MM.1S (cell line): ENCODE results near the gene OR52E8.

ENCODE experiments used
- DNase-seq: peaks from one replicate; pipeline ENCODE4 v3.0.0-alpha.2; 2015
- H2AFZ ChIP-seq: fragments of 300-600 bp; sonication (generic); 2 replicates; pipeline ENCODE4 v1.6.0; 2016; ENCODE audit warnings: antibody characterized with exemption, low read length
- H3F3A ChIP-seq: fragments of 300-600 bp; sonication (generic); 2 replicates; pipeline ENCODE4 v1.6.1; 2016; ENCODE audit warnings: mild to moderate bottlenecking, antibody characterized with exemption, low read length, moderate library complexity, mixed read lengths; ENCODE audit not compliant: insufficient read depth
- H3K27ac ChIP-seq: fragments of 300-600 bp; sonication (generic); 2 replicates; pipeline ENCODE4 v1.5.1; 2016; ENCODE audit warnings: mild to moderate bottlenecking, low read length
- H3K27me3 ChIP-seq: fragments of 300-600 bp; sonication (generic); replicated peaks from 2 replicates; pipeline ENCODE4 v1.6.0; 2016; ENCODE audit warnings: low read length; ENCODE audit not compliant: insufficient read depth
- H3K36me3 ChIP-seq: fragments of 300-600 bp; sonication (generic); replicated peaks from 2 replicates; pipeline ENCODE4 v1.6.1; 2016; ENCODE audit warnings: mild to moderate bottlenecking, low read length, mixed read lengths; ENCODE audit not compliant: insufficient read depth
- H3K4me1 ChIP-seq: fragments of 300-600 bp; sonication (generic); 2 replicates; pipeline ENCODE4 v1.6.1; 2016; ENCODE audit warnings: low read length, mixed read lengths
- H3K4me2 ChIP-seq: fragments of 300-600 bp; sonication (generic); 2 replicates; pipeline ENCODE4 v1.6.0; 2016; ENCODE audit warnings: low read depth, low read length
- H3K4me3 ChIP-seq: fragments of 300-600 bp; sonication (generic); 2 replicates; pipeline ENCODE4 v1.5.1; 2016; ENCODE audit warnings: low read length, mixed read lengths
- H3K79me2 ChIP-seq: fragments of 300-600 bp; sonication (generic); 2 replicates; pipeline ENCODE4 v1.6.1; 2016; ENCODE audit warnings: mixed run types, low read length, mixed read lengths
- H3K9ac ChIP-seq: fragments of 300-600 bp; sonication (generic); 2 replicates; pipeline ENCODE4 v1.6.1; 2016; ENCODE audit warnings: low read length, mixed read lengths
- H3K9me2 ChIP-seq: fragments of 300-600 bp; sonication (generic); replicated peaks from 2 replicates; pipeline ENCODE4 v1.6.1; 2016; ENCODE audit warnings: mild to moderate bottlenecking, low read length, mixed read lengths; ENCODE audit not compliant: insufficient read depth
- H3K9me3 ChIP-seq: fragments of 300-600 bp; sonication (generic); replicated peaks from 2 replicates; pipeline ENCODE4 v1.6.1; 2016; ENCODE audit warnings: mild to moderate bottlenecking, low read length, mixed read lengths; ENCODE audit not compliant: insufficient read depth
- H4K20me1 ChIP-seq: fragments of 300-600 bp; sonication (generic); 2 replicates; pipeline ENCODE4 v1.6.1; 2016; ENCODE audit warnings: mild to moderate bottlenecking, low read length, moderate library complexity, mixed read lengths; ENCODE audit not compliant: insufficient read depth
- CTCF ChIP-seq: fragments of 300-600 bp; sonication (generic); IDR thresholded peaks from 2 replicates; pipeline ENCODE4 v1.5.1; 2016; ENCODE audit warnings: antibody characterized with exemption, low read length, mixed read lengths
- EZH2 ChIP-seq: fragments of 300-600 bp; sonication (generic); optimal IDR thresholded peaks from 2 replicates; pipeline ENCODE3; 2017; ENCODE audit warnings: low read depth, mild to moderate bottlenecking, antibody characterized with exemption, low read length, mixed read lengths
- EZH2phosphoT487 ChIP-seq: fragments of 300-600 bp; sonication (generic); IDR thresholded peaks from 2 replicates; pipeline ENCODE4 v1.6.1; 2018; ENCODE audit warnings: antibody characterized with exemption, low read length

The OR52E8 gene

DNA sequence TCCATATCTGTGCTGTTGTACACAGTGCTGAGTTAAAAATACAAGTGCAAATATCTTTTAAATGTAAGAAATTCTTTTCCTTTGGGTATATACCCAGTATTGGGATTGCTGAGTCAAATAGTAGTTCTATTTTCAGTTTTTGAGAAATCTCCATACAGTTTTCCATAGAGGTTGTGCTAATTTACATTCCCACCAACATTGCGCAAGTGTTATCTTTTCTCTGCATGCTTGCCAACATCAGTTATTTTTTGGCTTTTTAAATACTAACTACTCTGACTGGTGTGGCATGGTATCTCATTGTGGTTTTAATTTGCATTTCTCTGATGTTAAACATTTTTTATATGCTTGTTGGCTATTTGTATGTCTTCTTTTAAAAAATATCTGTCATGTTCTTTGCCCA, 6.5 kb downstream of the OR52E8 start:
- H3K4me1 ChIP-seq, result no peaks in the 10 kb centered on the region
- no peak for DNase-seq
- H3K4me3 ChIP-seq, result no peak overlapping the region
- no peaks in the 10 kb centered on the region for H4K20me1 ChIP-seq
- no peaks in the 10 kb centered on the region for H3K9me2 ChIP-seq
- no peak for TF ChIP-seq CTCF
- TF ChIP-seq EZH2, result no peak
- no peak for TF ChIP-seq EZH2phosphoT487
- H3K9me3 ChIP-seq, result no peaks in the 10 kb centered on the region
- no peaks in the 10 kb centered on the region for H3F3A ChIP-seq
- no peak overlapping the region for H3K27ac ChIP-seq
- H3K4me2 ChIP-seq, result no peak overlapping the region
- H3K79me2 ChIP-seq, result no peaks in the 10 kb centered on the region
- H3K27me3 ChIP-seq, result no peaks in the 10 kb centered on the region
- H2AFZ ChIP-seq, result no peak overlapping the region
- H3K36me3 ChIP-seq, result no peaks in the 10 kb centered on the region
- H3K9ac ChIP-seq, result no peak overlapping the region

DNA sequence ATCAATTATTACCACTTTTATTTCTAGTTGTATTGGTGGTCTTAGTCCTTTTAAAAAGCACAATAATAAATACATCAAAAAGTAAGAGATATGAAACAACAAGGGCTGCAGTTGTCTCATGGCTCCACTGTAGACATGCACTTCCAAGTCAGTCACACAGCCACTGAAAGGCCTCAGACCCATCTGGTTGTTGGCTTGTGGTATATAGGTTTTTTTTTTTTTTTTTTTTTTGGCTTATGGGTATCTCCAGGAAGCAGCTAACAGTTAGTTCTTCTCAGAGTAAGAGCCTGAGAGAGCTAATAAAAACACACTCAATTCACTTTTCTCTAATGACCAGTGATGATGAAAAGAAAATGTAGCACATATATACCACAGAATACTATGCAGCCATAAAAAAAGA, 9.8 kb downstream of the OR52E8 start:
- no peak overlapping the region for H3K9ac ChIP-seq
- H3F3A ChIP-seq, result no peaks in the 10 kb centered on the region
- H3K4me3 ChIP-seq, result no peak overlapping the region
- H3K9me3 ChIP-seq, result no peaks in the 10 kb centered on the region
- no peaks in the 10 kb centered on the region for H3K9me2 ChIP-seq
- H3K4me1 ChIP-seq, result no peaks in the 10 kb centered on the region
- no peak overlapping the region for H3K4me2 ChIP-seq
- H3K36me3 ChIP-seq, result no peaks in the 10 kb centered on the region
- no peaks in the 10 kb centered on the region for H3K79me2 ChIP-seq
- no peaks in the 10 kb centered on the region for H3K27me3 ChIP-seq
- no peak for DNase-seq
- no peak overlapping the region for H2AFZ ChIP-seq
- TF ChIP-seq EZH2 (no peak), CTCF (no peak), EZH2phosphoT487 (no peak)
- H4K20me1 ChIP-seq, result no peaks in the 10 kb centered on the region
- H3K27ac ChIP-seq, result no peak overlapping the region

DNA sequence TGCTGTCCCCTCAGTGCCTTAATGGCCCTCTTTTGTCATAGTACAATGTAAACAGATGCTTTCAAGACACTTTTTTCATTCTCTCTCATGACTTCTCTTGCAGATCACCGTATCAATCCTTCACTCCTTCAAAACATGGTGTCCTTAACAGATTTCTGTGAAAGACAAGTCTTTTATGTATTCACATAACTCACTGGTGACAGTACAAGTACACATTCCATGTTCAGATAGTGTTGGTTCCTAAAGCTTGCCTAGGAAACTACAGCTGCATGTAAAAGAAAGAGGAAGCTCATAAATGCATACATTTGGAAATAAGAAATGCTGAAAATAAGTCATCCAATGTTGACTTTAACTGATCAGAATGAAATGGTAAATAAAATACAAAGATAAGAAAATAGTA, 10.8 kb downstream of the OR52E8 start:
- no peaks in the 10 kb centered on the region for H3K9me2 ChIP-seq

DNA sequence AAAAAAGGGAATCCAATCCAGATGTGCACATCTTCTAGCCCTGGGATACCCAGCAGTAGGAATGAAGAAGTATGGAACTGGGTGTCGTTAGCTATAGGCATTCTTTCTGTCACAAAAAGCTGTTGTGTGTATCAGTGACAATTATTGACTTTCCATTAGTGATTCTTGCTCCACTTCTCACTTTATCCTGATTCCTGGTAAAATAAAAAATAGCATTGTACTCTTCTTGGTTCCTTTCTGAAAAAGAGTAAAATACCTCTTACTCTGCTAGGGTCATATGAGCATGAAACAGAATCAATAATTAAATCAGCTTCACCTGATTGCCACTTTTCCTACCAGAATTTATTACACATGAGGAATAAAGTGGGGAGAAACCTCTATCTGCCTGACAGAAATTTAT, 15.7 kb downstream of the OR52E8 start, which contains the start of gene OR52E6:
Gene OR52E6, minus strand, starts transcription at position 101 of the 400 bp plus-strand sequence. Its CDS starts 0 bp downstream, at position 101.
- Histone ChIP-seq H3K4me1 (no peaks in the 10 kb centered on the region), H3K9me3 (no peaks in the 10 kb centered on the region), H3K9me2 (no peaks in the 10 kb centered on the region), H3K9ac (no peak within 1 kb of the TSS), H3K79me2 (no peaks in the 10 kb centered on the region), H4K20me1 (no peaks in the 10 kb centered on the region), H3K4me3 (no peak within 1 kb of the TSS), H3F3A (no peaks in the 10 kb centered on the region), H3K27me3 (no peaks in the 10 kb centered on the region), H2AFZ (no peak within 1 kb of the TSS), H3K4me2 (no peak within 1 kb of the TSS), H3K36me3 (no peaks in the 10 kb centered on the region), H3K27ac (no peak within 1 kb of the TSS)
- DNase-seq, result no peak
- no peak for TF ChIP-seq EZH2
- no peak for TF ChIP-seq EZH2phosphoT487
- no peak for TF ChIP-seq CTCF

More for the DNA sequence above, 10.8 kb downstream of the OR52E8 start:
- Histone ChIP-seq H4K20me1 (no peaks in the 10 kb centered on the region), H3K4me3 (no peak overlapping the region), H3K27ac (no peak overlapping the region), H3K9ac (no peak overlapping the region), H3K79me2 (no peaks in the 10 kb centered on the region), H3K36me3 (no peaks in the 10 kb centered on the region), H3F3A (no peaks in the 10 kb centered on the region), H3K4me2 (no peak overlapping the region), H3K4me1 (no peaks in the 10 kb centered on the region), H3K27me3 (no peaks in the 10 kb centered on the region), H3K9me3 (no peaks in the 10 kb centered on the region), H2AFZ (no peak overlapping the region)
- TF ChIP-seq EZH2, result no peak
- TF ChIP-seq EZH2phosphoT487, result no peak
- no peak for DNase-seq
